GM18498 (cell line): ENCODE measurements around the gene DPEP1.

Experiments used
- ATAC-seq: cut with Tn5 transposase; IDR thresholded peaks from one replicate; pipeline ENCODE4 v1.9.1; 2021; ENCODE audit warnings: mild to moderate bottlenecking, moderate library complexity; ENCODE audit not compliant: unreplicated experiment

Gene DPEP1

GRCh38 chr16:89678258-89678657 lies 64.8 kb downstream of the DPEP1 start:
- ATAC-seq: no peak

DNA sequence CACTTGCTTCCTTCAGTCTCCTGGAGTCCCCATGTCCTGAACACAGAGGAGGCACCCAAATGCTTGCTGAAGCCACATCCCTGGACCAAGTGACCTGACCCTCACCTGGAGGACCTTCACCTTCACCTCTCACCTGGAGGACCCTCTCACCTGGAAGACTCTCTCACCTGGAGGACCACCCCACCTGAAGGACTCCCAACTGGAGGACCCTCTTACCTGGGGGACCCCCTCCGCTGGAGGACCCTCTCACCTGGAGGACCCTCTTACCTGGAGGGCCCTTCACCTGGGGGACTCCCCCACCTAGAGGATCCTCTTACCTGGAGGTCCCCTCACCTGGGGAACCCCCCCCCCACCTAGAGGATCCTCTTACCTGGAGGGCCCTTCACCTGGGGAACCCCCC lies 72.5 kb downstream of the DPEP1 start:
- no peak for ATAC-seq

DNA sequence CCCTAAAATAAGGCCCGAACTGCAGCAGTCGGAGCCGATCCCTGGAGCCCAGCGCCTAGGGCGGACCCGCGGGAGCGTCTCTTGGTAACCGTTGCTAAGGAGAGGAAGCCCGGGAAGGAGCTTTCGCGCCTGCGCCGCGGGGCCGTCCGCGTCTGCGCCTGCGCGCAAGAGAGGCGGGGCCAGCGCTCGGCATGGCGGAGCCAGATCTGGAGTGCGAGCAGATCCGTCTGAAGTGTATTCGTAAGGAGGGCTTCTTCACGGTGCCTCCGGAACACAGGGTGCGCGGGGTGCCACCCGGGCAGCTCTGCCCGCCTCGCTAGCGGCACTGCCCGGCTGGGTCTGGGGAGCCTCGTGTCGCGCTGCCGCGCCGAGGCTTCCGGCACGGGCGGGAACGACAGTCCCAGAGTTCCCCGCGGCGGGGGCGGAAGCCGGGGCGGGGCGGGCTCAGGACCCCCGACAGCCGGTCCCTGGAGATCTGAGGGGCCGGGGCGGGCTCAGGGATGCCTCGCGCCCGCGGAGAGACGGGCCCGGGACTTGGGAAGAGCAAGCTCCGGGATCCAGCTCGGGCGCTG lies 73.2 kb downstream of the DPEP1 start, which contains the start of gene CDK10:
TSS of gene CDK10 (plus strand) at position 170 of the 572 bp plus-strand sequence. CDS start at position 192, 22 bp downstream.
- peak; percentile 79 for ATAC-seq

DNA sequence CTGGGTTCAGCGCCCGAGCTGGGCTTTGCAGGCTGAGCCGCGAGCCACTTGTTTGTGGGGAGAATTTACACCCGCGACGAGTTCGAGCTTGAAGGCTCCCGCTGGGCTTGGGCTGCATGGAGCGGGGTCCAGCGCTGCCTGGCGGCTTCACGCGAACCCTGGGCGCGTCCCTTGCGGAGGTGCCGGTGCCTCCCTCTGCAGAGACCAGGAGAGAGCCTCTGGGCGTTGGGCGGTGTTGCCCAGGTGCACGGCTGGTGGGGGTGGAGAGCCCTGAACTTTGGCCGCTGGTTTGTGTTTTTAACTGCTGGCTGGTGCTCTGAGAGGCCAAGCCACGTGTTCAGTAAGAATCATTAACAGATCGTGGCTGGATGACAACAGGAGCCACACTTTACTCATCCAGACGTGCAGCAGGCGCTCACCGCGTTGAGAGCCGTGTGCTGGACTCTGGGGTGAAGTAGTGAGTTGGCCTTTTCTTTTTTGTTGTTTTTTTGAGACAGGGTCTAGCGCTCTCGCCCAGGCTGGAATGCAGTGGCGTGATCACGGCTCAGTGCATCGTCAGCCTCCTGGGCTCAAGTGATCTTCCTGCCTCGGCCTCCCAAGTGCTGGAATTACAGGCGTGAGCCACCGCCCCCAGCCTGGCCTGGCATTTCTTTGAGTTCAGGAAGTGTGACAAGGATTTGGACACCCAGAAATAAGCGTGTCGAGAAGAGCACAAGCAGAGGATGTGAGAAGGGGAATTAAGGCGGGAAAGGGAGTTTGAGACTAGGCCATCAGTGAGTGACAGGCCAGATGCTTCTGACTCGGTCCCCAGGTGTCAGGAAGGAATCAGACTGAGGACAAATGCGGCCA lies 73.9 kb downstream of the DPEP1 start:
- peak; percentile 38 for ATAC-seq
